ENCODE measurements around the gene PLEKHG2. TPM values are rescaled to one million over a fixed set of nuclear protein-coding genes. Genes with fewer than 3 reads are reported as not detected.

PLEKHG2 gene
- total RNA-seq, 2 experiments from 2014 or later = 29.1 to 40.0 TPM

DNA sequence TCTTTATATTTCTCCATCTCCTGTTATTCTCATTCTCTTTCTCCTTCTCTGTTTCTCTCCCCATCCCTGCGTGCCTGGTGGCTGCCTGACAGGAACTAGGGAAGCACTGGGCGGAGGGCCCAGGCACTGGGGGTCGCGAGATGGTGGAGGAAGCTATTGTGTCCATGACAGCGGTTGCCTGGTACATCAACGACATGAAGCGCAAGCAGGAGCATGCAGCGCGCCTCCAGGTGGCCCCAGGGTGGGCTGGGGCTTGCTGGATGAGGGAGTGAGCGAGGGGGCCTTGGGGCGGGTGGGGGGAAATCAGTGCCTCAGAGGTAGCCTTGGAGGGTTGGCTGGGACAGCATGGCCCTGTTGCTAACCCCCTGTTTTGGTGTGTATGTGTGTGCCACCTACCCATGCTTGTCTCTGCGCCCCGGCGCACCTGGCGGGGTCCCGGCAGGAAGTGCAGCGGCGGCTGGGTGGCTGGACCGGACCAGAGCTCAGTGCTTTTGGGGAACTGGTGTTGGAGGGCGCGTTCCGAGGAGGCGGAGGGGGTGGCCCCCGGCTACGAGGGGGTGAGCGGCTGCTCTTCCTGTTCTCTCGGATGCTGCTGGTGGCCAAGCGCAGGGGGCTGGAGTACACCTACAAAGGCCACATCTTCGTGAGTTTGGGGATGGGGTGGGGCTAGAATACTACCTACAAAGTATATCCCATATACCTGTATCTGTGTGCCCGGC lies 5.2 kb downstream of the PLEKHG2 start:
- DNase-seq = no peak
- Mint-ChIP-seq H3K9me3 (no peaks in the 10 kb centered on the region), H3K36me3 (peaks cover 6% of the 10 kb centered on the region), H3K27me3 (no peaks in the 10 kb centered on the region), H3K27ac (no peak overlapping the region), H3K4me1 (peaks cover 8% of the 10 kb centered on the region), H3K4me3 (no peak overlapping the region)

- H3K4me1 Mint-ChIP-seq = peaks cover 3% of the 10 kb centered on the region
- no peak overlapping the region for H3K4me3 Mint-ChIP-seq
- no peak overlapping the region for H3K27ac Mint-ChIP-seq
- no peak for DNase-seq
- H3K27me3 Mint-ChIP-seq = no peaks in the 10 kb centered on the region
- peaks cover 8% of the 10 kb centered on the region for H3K36me3 Mint-ChIP-seq
- no peaks in the 10 kb centered on the region for H3K9me3 Mint-ChIP-seq
These were observed 6.5 kb downstream of the PLEKHG2 start for GRCh38 chr19:39419003-39419402.

GRCh38 chr19:39420769-39421168 lies 8.3 kb downstream of the PLEKHG2 start:
- Mint-ChIP-seq H3K4me3 (no peak overlapping the region), H3K4me1 (no peaks in the 10 kb centered on the region), H3K9me3 (no peaks in the 10 kb centered on the region), H3K36me3 (peaks cover 6% of the 10 kb centered on the region), H3K27me3 (no peaks in the 10 kb centered on the region), H3K27ac (no peak overlapping the region)
- DNase-seq = no peak

- peaks cover 6% of the 10 kb centered on the region for H3K36me3 Mint-ChIP-seq
- H3K9me3 Mint-ChIP-seq = no peaks in the 10 kb centered on the region
- no peaks in the 10 kb centered on the region for H3K4me1 Mint-ChIP-seq
These were observed 9.6 kb downstream of the PLEKHG2 start for GRCh38 chr19:39422020-39422419.

GRCh38 chr19:39423258-39424086 lies 11.0 kb downstream of the PLEKHG2 start:
- DNase-seq = no peak
- Mint-ChIP-seq H3K27ac (no peak overlapping the region), H3K27me3 (no peaks in the 10 kb centered on the region)

More at GRCh38 chr19:39422020-39422419, 9.6 kb downstream of the PLEKHG2 start:
- H3K27ac Mint-ChIP-seq = no peak overlapping the region
- no peaks in the 10 kb centered on the region for H3K27me3 Mint-ChIP-seq
- DNase-seq = no peak
- H3K4me3 Mint-ChIP-seq = no peak overlapping the region

GRCh38 chr19:39424934-39425333 lies 12.5 kb downstream of the PLEKHG2 start:
- H3K4me3 Mint-ChIP-seq = no peak overlapping the region
- H3K4me1 Mint-ChIP-seq = no peaks in the 10 kb centered on the region
- H3K9me3 Mint-ChIP-seq = no peaks in the 10 kb centered on the region
- no peak for DNase-seq
- H3K27ac Mint-ChIP-seq = no peak overlapping the region
- no peaks in the 10 kb centered on the region for H3K27me3 Mint-ChIP-seq
- peaks cover 6% of the 10 kb centered on the region for H3K36me3 Mint-ChIP-seq

More at GRCh38 chr19:39423258-39424086, 11.0 kb downstream of the PLEKHG2 start:
- no peaks in the 10 kb centered on the region for H3K4me1 Mint-ChIP-seq
- H3K9me3 Mint-ChIP-seq = no peaks in the 10 kb centered on the region
- H3K36me3 Mint-ChIP-seq = peaks cover 6% of the 10 kb centered on the region
- no peak overlapping the region for H3K4me3 Mint-ChIP-seq

DNA sequence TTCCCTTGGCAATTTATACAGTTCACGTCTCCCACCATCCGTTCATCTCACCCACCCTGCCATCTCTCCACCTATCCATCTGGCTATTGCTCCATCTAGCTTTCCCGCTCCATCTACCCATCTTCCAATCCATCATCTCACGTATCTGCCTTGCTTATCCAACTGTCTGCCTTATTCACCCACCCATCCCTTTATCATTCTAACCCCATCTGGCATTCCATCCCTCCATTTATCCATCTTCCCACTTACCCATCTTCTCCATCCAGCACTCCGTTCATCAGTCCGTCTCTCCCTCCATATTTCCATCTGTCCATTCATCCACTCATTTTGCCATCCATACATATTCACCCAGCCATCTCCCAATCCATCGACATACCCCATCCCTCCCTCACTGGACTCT lies 13.3 kb downstream of the PLEKHG2 start:
- H3K27me3 Mint-ChIP-seq = no peaks in the 10 kb centered on the region
- no peak overlapping the region for H3K27ac Mint-ChIP-seq
- no peaks in the 10 kb centered on the region for H3K9me3 Mint-ChIP-seq
- peaks cover 4% of the 10 kb centered on the region for H3K36me3 Mint-ChIP-seq
- peaks cover 5% of the 10 kb centered on the region for H3K4me1 Mint-ChIP-seq
- no peak overlapping the region for H3K4me3 Mint-ChIP-seq
- no peak for DNase-seq

- Mint-ChIP-seq H3K9me3 (no peaks in the 10 kb centered on the region), H3K27ac (no peak overlapping the region), H3K4me1 (peaks cover 9% of the 10 kb centered on the region), H3K27me3 (no peaks in the 10 kb centered on the region), H3K4me3 (no peak overlapping the region), H3K36me3 (peaks cover 4% of the 10 kb centered on the region)
- DNase-seq = no peak
These were observed 13.7 kb downstream of the PLEKHG2 start for GRCh38 chr19:39426170-39426569.

DNA sequence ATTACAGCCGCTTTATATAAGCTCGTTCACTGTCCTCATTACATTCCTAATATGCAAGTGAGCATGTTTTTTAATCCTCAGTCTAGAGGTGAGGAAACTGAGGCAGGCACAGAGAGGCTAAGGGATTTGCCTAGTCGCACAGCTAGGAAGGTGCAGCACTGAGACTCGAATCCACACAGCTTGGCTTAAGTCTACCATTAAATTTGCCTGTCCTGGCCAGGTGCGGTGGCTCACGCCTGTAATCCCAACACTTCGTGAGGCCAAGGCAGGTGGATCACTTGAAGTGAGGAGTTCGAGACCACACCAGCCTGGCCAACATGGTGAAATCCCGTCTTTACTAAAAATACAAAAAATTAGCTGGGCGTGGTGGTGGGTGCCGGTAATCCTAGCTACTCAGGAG lies 15.2 kb downstream of the PLEKHG2 start:
- Mint-ChIP-seq H3K9me3 (no peaks in the 10 kb centered on the region), H3K27me3 (no peaks in the 10 kb centered on the region), H3K27ac (no peak overlapping the region), H3K4me3 (no peak overlapping the region), H3K36me3 (peaks cover 6% of the 10 kb centered on the region), H3K4me1 (peaks cover 15% of the 10 kb centered on the region)
- DNase-seq = no peak

GRCh38 chr19:39428283-39429112 lies 16.0 kb downstream of the PLEKHG2 start:
- H3K36me3 Mint-ChIP-seq = peaks cover 12% of the 10 kb centered on the region
- H3K9me3 Mint-ChIP-seq = no peaks in the 10 kb centered on the region
- no peak overlapping the region for H3K27ac Mint-ChIP-seq
- H3K27me3 Mint-ChIP-seq = no peaks in the 10 kb centered on the region
- no peak overlapping the region for H3K4me3 Mint-ChIP-seq
- H3K4me1 Mint-ChIP-seq = peaks cover 23% of the 10 kb centered on the region
- no peak for DNase-seq

DNA sequence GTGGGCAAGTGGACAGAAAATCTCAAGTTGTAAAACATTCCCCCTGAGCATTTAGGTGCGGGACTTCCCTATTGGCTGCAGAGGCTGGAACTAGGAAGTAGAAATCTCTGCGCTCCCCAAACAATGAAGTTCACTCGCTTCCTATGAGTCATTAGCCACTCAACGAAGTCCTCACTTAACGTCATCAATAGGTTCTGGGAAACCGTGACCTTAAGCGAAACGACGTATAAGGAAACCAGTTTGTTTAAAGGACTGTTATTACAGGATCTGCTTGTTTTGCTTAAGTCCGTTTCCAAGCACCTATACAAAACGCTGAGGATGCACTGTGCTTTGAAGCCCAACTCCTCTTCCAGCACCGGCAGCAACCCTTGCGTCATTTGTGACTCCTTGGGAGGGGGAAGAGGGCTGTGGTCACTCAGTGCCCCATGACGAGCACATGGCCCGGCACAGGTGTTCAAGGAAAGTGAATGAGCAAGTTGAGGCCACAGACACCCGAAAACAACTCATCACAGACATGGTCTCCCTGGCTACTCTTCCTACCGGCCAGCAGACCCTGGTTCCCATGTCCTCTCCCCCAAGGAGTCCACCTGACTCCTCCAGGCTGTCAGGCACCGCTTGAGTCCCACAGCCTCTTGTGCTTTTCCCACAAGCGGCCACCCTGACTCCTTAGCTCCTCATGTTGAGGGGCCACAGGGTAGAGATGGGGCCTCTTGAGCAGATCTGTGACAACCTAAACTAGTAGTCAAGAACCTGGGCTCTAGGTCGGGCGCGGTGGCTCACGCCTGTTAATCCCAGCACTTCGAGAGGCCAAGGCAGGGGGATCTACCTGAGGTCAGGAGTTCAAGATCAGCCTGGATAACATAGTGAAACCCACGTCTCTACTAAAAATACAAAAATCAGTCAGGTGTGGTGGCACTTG lies 18.5 kb downstream of the PLEKHG2 start:
- Mint-ChIP-seq H3K27me3 (peaks cover 7% of the 10 kb centered on the region), H3K4me3 (peak overlapping the region; percentile 22), H3K4me1 (peaks cover 34% of the 10 kb centered on the region), H3K9me3 (no peaks in the 10 kb centered on the region), H3K36me3 (peaks cover 36% of the 10 kb centered on the region), H3K27ac (peak overlapping the region; percentile 86)
- peak; percentile 54 for DNase-seq

GRCh38 chr19:39432677-39433025 lies 20.2 kb downstream of the PLEKHG2 start:
- peaks cover 40% of the 10 kb centered on the region for H3K4me1 Mint-ChIP-seq
- H3K4me3 Mint-ChIP-seq = peak overlapping the region; percentile 100
- no peaks in the 10 kb centered on the region for H3K9me3 Mint-ChIP-seq
- H3K27ac Mint-ChIP-seq = peak overlapping the region; percentile 100
- DNase-seq = no peak
- peaks cover 9% of the 10 kb centered on the region for H3K27me3 Mint-ChIP-seq
- peaks cover 36% of the 10 kb centered on the region for H3K36me3 Mint-ChIP-seq

- Mint-ChIP-seq H3K4me1 (peaks cover 40% of the 10 kb centered on the region), H3K27me3 (peaks cover 9% of the 10 kb centered on the region), H3K4me3 (peak overlapping the region; percentile 100), H3K36me3 (peaks cover 36% of the 10 kb centered on the region), H3K27ac (peak overlapping the region; percentile 100), H3K9me3 (no peaks in the 10 kb centered on the region)
- DNase-seq = no peak
These were observed 21.1 kb downstream of the PLEKHG2 start for GRCh38 chr19:39433480-39434079.

Measured in activated naive CD8-positive, alpha-beta T cell treated with anti-CD3 and anti-CD28 coated beads for 36 hours (primary cell).